Lower lobe of right lung (tissue), 2 donors: ENCODE results near the gene SELENOS. TPM values are rescaled to one million over a fixed set of nuclear protein-coding genes. Genes with fewer than 3 reads are reported as not detected.
"Not testable (repeated sequence)": the region's sequence is repeated elsewhere in the genome, so short reads cannot be mapped to it uniquely, and the experiment has no call there.

ENCODE experiments used
- ATAC-seq, 2 donors: fragments of 200-7000 bp; cut with Tn5 transposase; one replicate each; pipeline ENCODE4 v1.9.1; 2020 to 2022; ENCODE audit warnings: mild to moderate bottlenecking in 2 of 2, moderate library complexity in 2 of 2
- DNase-seq: peaks from one replicate; pipeline ENCODE4 v3.0.0-alpha.2; 2020
- H3K27ac ChIP-seq: fragments of 200-600 bp; one replicate; pipeline ENCODE4 v1.8.0; 2022
- H3K27me3 ChIP-seq: fragments of 200-600 bp; one replicate; pipeline ENCODE4 v1.8.0; 2022; ENCODE audit warnings: low read depth
- H3K36me3 ChIP-seq: fragments of 200-600 bp; one replicate; pipeline ENCODE4 v1.8.0; 2022; ENCODE audit warnings: mild to moderate bottlenecking
- H3K4me1 ChIP-seq: fragments of 200-600 bp; one replicate; pipeline ENCODE4 v1.8.0; 2022
- H3K4me3 ChIP-seq: fragments of 200-600 bp; one replicate; pipeline ENCODE4 v1.8.0; 2022; ENCODE audit warnings: mild to moderate bottlenecking
- H3K9me3 ChIP-seq: fragments of 200-600 bp; one replicate; pipeline ENCODE4 v1.8.0; 2022
- CTCF ChIP-seq: fragments of 200-600 bp; IDR thresholded peaks from one replicate; pipeline ENCODE4 v1.8.0; 2022; ENCODE audit warnings: antibody characterized with exemption, mild to moderate bottlenecking
- intact Hi-C: fragments of 100-400 bp; cut with DNase I; formaldehyde crosslinking; loops from one replicate; pipeline ENCODE4 v1.11.0; 2022
- total RNA-seq: library from RNA; stranded (reverse); fragmentation: NEBNext Ultra II Directional; extraction: Animal tissue kit (Norgen Biotek cat#: 25700); gene quantifications from one replicate; pipeline ENCODE4 v1.2.1, GENCODE V29; 2021
- donor health status: DM: no; HTN: yes; CAD: no; lungs with severe emphysema.

SELENOS gene
- total RNA-seq, 1 donor from 2014 or later = 64.5 TPM

- H3K9me3 ChIP-seq = no peaks in the 10 kb centered on the region
- intact Hi-C loops = no loop called here
- H3K27ac ChIP-seq = no peak overlapping the region
- peaks cover 58% of the 10 kb centered on the region for H3K36me3 ChIP-seq
- no peaks in the 10 kb centered on the region for H3K27me3 ChIP-seq
- DNase-seq (no peak), ATAC-seq (peak; percentile 47 to 64)
- H3K4me3 ChIP-seq = no peak overlapping the region
- peak; percentile 59 for TF ChIP-seq CTCF
- H3K4me1 ChIP-seq = peaks cover 13% of the 10 kb centered on the region
Observed at GRCh38 chr15:101288905-101289513, 11.7 kb upstream of the SELENOS start.

DNA sequence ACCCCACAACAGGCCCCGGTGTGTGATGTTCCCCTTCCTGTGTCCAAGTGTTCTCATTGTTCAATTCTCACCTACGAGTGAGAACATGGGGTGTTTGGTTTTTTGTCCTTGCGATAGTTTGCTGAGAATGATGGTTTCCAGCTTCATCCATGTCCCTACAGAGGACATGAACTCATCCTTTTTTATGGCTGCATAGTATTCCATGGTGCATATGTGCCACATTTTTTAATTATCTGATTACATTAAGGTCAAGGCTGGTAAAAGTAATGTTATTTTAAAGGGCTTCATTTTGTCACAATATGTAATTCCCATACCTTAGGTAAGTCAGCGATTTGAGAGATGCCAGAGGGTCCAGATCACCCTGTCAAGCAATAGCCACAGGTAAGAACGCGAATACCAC lies 10.1 kb upstream of the SELENOS start:
- H3K4me1 ChIP-seq, ATAC-seq, H3K4me3 ChIP-seq, intact Hi-C loops, H3K9me3 ChIP-seq, H3K27ac ChIP-seq, DNase-seq, H3K27me3 ChIP-seq: not testable (repeated sequence)
- peaks cover 74% of the 10 kb centered on the region for H3K36me3 ChIP-seq

- Histone ChIP-seq H3K27ac (no peak overlapping the region), H3K4me3 (no peak overlapping the region), H3K36me3 (peaks cover 82% of the 10 kb centered on the region), H3K27me3 (no peaks in the 10 kb centered on the region), H3K9me3 (no peaks in the 10 kb centered on the region), H3K4me1 (no peaks in the 10 kb centered on the region)
- TF ChIP-seq CTCF = no peak
- intact Hi-C loops = no loop called here
- ATAC-seq = no peak
- DNase-seq = no peak
Observed at GRCh38 chr15:101286471-101287114, 9.3 kb upstream of the SELENOS start.

GRCh38 chr15:101283931-101284330 lies 6.6 kb upstream of the SELENOS start:
- H3K36me3 ChIP-seq = peaks cover 90% of the 10 kb centered on the region
- H3K27ac ChIP-seq = no peak overlapping the region
- H3K4me3 ChIP-seq = no peak overlapping the region
- H3K27me3 ChIP-seq = no peaks in the 10 kb centered on the region
- H3K9me3 ChIP-seq = no peaks in the 10 kb centered on the region
- no peak for TF ChIP-seq CTCF
- H3K4me1 ChIP-seq = no peaks in the 10 kb centered on the region
- intact Hi-C loops = no loop called here
- DNase-seq (no peak), ATAC-seq (no peak)

DNA sequence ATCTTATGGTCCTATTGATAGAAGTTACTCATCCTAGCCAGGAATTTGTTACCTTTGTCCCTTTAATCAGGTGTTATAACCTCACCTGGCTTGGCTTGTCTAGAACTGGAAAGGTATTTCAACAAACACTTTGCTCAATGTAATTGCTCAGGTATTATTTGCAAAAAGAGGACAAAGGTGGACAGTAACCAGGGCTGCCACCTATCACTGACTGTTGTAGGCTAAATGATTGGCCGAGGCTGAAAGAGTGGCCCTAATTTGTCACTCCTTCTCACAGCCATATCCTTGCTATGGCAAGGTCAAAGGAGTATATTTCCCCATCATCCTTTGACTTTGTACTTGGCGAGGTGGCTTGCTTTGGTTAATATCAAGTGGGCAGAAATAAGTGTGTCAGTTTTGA lies 2.7 kb upstream of the SELENOS start:
- H3K36me3 ChIP-seq = peaks cover 61% of the 10 kb centered on the region

More for the DNA sequence above, 2.7 kb upstream of the SELENOS start:
- H3K4me3 ChIP-seq = no peak overlapping the region
- no peak overlapping the region for H3K27ac ChIP-seq
- DNase-seq = no peak
- intact Hi-C loops = no loop called here
- no peaks in the 10 kb centered on the region for H3K9me3 ChIP-seq
- no peak for ATAC-seq
- H3K27me3 ChIP-seq = no peaks in the 10 kb centered on the region
- TF ChIP-seq CTCF = no peak
- H3K4me1 ChIP-seq = peaks cover 20% of the 10 kb centered on the region
